HG03342 (cell line): ENCODE measurements around the gene OR9G1.
"Not testable (repeated sequence)": the region's sequence is repeated elsewhere in the genome, so short reads cannot be mapped to it uniquely, and the experiment has no call there.

ENCODE experiments used
- ATAC-seq: cut with Tn5 transposase; IDR thresholded peaks from one replicate; pipeline ENCODE4 v1.9.1; 2021; ENCODE audit warnings: mild to moderate bottlenecking, moderate library complexity; ENCODE audit not compliant: unreplicated experiment

Gene OR9G1

GRCh38 chr11:56698795-56699194, at the start of gene OR9G1:
OR9G1 (plus strand) TSS chr11:56699095; CDS start chr11:56700388, 1,293 bp downstream.
- ATAC-seq: no peak

GRCh38 chr11:56659755-56660154, 39.1 kb upstream of the OR9G1 start:
- ATAC-seq: no peak

GRCh38 chr11:56663386-56663785, 35.5 kb upstream of the OR9G1 start, which contains the start of gene OR5AR1:
OR5AR1 (plus strand) TSS chr11:56663686; CDS start chr11:56663686, 0 bp downstream.
- no peak for ATAC-seq

- ATAC-seq: no peak
Observed at GRCh38 chr11:56670984-56671383, 27.9 kb upstream of the OR9G1 start.

- ATAC-seq: no peak
Observed at GRCh38 chr11:56688554-56689100, 10.3 kb upstream of the OR9G1 start.

- ATAC-seq: not testable (repeated sequence)
Observed at GRCh38 chr11:56691179-56691578, 7.7 kb upstream of the OR9G1 start.

GRCh38 chr11:56693428-56693827, 5.5 kb upstream of the OR9G1 start:
- ATAC-seq: no peak

GRCh38 chr11:56700242-56700913, 1.5 kb downstream of the OR9G1 start:
- ATAC-seq: no peak

GRCh38 chr11:56700914-56701485, 2.1 kb downstream of the OR9G1 start:
- no peak for ATAC-seq

GRCh38 chr11:56705784-56706396, 7.0 kb downstream of the OR9G1 start:
- ATAC-seq: no peak

- no peak for ATAC-seq
Observed at GRCh38 chr11:56706486-56706885, 7.6 kb downstream of the OR9G1 start.

GRCh38 chr11:56714206-56714605, 15.3 kb downstream of the OR9G1 start:
- no peak for ATAC-seq

GRCh38 chr11:56716379-56716854, 17.5 kb downstream of the OR9G1 start:
- no peak for ATAC-seq

GRCh38 chr11:56720513-56720912, 21.6 kb downstream of the OR9G1 start:
- no peak for ATAC-seq

GRCh38 chr11:56740107-56740506, 41.2 kb downstream of the OR9G1 start:
- ATAC-seq: no peak

- ATAC-seq: no peak
Observed at GRCh38 chr11:56740886-56741285, 42.0 kb downstream of the OR9G1 start.

GRCh38 chr11:56748597-56748996, 49.7 kb downstream of the OR9G1 start, which contains the start of gene OR9G4:
OR9G4 (minus strand) TSS chr11:56748697; CDS start chr11:56743766, 4,931 bp downstream.
- no peak for ATAC-seq

GRCh38 chr11:56750190-56750589, 51.3 kb downstream of the OR9G1 start:
- ATAC-seq: no peak

- ATAC-seq: no peak
Observed at GRCh38 chr11:56751480-56751879, 52.6 kb downstream of the OR9G1 start.
